HG03432 (cell line): ENCODE measurements around the gene ABCB10.
"Not testable (repeated sequence)": the region's sequence is repeated elsewhere in the genome, so short reads cannot be mapped to it uniquely, and the experiment has no call there.

Experiments used
- ATAC-seq: cut with Tn5 transposase; IDR thresholded peaks from one replicate; pipeline ENCODE4 v1.9.1; 2021; ENCODE audit warnings: mild to moderate bottlenecking, moderate library complexity; ENCODE audit not compliant: unreplicated experiment

The ABCB10 gene

DNA sequence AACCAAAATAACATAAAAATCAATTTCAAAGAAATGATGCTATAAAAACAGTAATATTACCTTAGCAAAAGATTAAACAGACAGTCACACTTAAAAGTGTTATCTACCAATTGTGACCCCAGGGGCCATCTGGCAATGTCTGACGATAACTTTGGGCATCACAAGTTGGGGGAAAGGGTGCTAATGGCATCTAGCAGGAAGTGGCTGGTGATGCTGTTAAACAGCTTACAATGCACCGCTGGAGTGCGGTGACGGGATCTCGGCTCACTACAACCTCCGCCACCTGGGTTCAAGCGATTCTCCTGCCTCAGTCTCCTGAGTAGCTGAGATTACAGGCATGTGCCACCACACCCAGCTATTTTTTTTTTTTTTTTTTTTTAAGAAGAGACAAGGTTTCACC, 78.0 kb downstream of the ABCB10 start:
- ATAC-seq, result no peak

DNA sequence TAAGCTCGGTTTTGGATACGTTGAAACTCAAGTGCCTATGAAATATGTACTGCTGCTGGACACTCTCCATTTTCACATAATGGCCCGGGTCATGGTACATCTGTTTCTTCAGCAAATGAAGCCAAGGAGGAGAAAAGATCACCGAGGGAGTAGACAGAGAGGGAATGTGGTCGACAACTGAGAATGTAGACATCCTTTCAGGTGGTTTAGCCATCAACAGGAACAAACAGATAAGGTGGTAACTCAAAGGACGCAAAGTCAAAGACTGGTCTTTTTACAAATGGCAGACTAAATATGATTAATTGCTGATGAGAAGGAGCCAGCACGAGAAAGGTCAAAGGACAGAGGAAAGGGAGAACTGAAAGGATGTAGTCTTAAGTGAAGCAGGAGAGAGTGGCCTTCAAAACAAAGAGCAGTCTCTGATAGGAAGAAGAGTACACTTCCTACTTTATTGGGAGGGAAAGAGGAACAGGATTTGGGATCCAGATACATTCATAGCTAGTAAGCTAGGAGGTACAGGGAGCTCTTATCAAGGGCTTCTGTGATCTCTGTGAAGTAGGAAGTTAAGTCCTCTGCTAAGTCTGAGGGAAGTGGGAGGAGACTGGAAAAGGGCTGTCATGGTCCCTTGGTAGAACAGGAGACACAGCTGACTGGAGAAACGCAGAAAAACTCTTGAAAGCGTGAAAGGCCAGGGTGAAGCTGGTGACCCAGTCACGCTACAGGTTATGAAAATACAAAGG, 78.7 kb downstream of the ABCB10 start:
- peak; percentile 80 for ATAC-seq

DNA sequence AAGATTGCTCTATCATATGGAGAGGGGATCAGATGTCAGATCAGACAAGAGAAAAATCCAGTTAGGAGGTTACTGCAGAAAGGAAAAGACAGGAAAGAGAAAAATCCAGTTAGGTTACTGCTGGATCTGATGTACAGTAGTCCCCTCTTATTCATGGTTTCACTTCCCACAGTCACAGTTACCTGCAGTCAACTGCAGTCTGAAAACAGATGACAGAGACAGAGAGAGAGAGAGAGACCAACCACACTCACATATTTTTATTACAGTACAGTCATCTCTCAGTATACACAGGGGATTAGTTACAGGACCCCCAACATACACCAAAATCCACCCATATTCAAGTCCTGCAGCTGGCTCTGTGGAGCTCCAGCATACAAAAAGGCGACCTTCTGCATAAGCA, 79.7 kb downstream of the ABCB10 start:
- peak; percentile 78 for ATAC-seq

DNA sequence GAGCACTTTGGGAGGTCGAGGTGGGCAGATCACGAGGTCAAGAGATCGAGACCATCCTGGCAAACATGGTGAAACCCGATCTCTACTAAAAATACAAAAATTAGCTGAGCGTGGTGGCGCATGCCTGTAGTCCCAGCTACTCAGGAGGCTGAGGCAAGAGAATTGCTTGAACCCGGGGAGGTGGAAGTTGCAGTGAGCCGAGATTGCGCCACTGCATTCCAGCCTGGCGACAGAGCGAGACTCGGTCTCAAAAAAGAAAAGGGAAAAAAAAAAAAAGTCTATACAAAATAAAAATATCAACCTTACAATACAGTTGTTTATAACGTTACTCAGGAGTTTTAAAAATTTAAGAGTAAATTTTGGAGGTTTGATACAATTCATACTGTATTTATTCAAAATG, 82.6 kb downstream of the ABCB10 start:
- not testable (repeated sequence) for ATAC-seq

DNA sequence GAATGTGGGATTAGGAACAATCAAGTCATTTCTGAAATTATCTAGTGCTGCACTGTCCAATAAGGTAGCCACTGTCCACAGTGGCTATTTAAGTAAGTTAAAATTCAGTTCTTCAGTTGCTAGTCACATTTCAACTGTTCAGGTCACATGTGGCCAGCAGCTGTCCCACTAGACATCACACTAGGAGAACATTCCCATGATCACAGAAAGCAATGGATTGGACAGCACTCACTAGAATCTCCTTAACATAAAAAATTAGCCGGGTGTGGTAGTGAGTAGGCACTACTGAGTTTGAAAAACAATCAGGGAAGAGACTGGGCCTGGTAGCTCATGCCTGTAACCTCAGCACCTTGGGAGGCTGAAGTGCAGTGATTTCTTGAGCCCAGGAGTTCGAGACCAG, 84.0 kb downstream of the ABCB10 start:
- no peak for ATAC-seq

DNA sequence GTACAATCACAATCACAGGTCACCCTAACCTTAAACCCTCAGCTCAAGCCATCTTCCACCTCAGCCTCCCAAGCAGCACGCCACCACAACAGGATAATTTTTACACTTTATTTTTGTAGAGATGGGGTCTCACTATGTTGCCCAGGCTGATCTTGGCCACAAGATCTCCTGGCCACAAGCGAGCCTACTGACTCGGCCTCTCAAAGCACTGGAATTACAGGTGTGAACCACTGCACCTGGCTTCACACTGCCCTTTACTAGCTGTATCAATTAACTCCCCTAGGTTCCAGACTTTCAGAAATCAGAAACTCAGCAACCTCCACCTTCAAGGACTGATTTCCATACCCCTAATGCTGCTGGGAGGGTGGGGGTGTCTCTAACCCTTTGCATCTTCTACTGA, 87.3 kb downstream of the ABCB10 start:
- ATAC-seq, result no peak

DNA sequence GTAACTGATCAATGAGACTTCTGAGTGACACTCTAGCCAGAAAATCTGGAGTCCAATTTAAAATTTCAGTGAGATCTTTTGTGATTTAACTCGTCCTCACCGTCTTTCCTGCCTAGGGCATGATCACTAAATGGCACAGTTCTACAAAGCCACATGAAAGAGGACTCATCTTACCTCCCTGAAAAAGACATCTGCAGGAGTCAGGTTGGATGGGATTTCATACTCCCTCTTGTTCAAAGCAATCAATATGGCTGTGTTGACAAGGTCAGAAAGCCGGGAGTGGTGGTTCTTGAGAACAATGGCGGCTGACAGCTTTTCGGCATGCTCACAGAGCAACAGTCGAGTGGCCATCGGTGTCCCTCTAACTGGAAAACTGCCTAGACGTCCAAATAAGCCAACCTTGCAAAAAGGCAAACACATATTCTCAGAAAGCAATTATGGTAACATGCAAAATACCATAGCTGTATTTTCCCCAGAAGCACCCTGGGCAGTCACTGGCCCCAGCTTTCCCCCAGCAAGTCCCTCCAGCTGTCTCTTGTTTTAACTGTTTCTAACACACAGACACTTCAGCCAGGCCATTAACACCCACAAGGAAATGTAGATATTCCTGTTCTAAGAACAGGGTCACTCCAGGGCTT, 88.0 kb downstream of the ABCB10 start:
- no peak for ATAC-seq

DNA sequence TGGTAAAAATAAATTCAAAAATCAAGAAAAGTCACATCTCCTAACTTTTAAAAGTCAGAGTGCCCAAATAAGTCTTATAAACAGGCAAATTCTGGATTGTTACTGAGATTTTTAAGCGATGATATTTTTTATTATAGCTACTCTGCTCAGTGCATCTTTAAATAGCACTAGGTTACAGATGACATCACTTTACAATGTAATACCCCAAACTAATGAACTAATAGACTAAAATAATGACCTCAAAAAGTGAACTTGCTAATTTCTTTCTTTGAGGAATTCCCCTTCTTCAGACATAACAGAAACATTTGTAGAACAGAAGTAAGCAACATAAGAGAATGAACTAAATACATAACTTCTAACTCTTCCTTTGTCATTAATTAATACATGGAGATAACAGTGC, 91.6 kb downstream of the ABCB10 start:
- ATAC-seq, result no peak
